K562 (cell line): ENCODE results near the gene SGIP1. TPM values are rescaled to one million over a fixed set of nuclear protein-coding genes. Genes with fewer than 3 reads are reported as not detected.

Experiments used
- ATAC-seq: fragments of 200-7000 bp; cut with Tn5 transposase; 3 replicates; pipeline ENCODE4 v1.9.1; 2020; ENCODE audit warnings: moderate library complexity
- BruUV-seq: library from RNA; stranded (reverse); fragments of 400-500 nt; replicated peaks from 2 replicates; lab custom pipeline; 2021; lab: Mats Ljungman, UMichigan
- CTCF ChIA-PET: fragments of 300-600 bp; formaldehyde crosslinking; extraction: SDS; loops from one replicate; lab custom pipeline; 2021; ENCODE audit warnings: low intra/inter-chr PET ratio; lab: Yijun Ruan, JAX
- POLR2A ChIA-PET: fragments of 300-600, 350-650 bp; sonication (Branson Sonifier 250); formaldehyde crosslinking; extraction: SDS; loops from one replicate; lab custom pipeline; 2021; ENCODE audit warnings: antibody characterized with exemption, inconsistent platforms; lab: Yijun Ruan, JAX
- DNase-seq, 4 experiments: peaks; one replicate each; pipeline versions ENCODE4 v3.0.0 to v3.0.0-alpha.2; 2011 to 2018; ENCODE audit warnings: low spot score in 3 of 4, mixed read lengths in 3 of 4; ENCODE audit errors: extremely low read depth in 1 of 4
- FAIRE-seq: peaks from 2 replicates; lab custom pipeline; 2011; peaks lifted over from hg19 to GRCh38; lab: Jason Lieb, UNC
- H2AFZ ChIP-seq: 2 replicates; pipeline ENCODE4 v1.6.0; 2011; ENCODE audit warnings: low read depth, low read length, control low read depth, inconsistent platforms
- H3K27ac ChIP-seq: fragments of 200-600 bp; 3 replicates; pipeline ENCODE4 v1.8.0; 2011; ENCODE audit warnings: low read depth, mild to moderate bottlenecking, control low read depth, inconsistent platforms, low read length, moderate library complexity, mixed read lengths; ENCODE audit errors: extremely low read depth
- H3K27me3 ChIP-seq, 2 experiments: fragments of 300-600 bp in 1 of 2; 2 replicates in 1 of 2; 3 replicates in 1 of 2; pipeline versions ENCODE4 v1.6.0 to v1.8.0; 2011; ENCODE audit warnings: inconsistent platforms in 2 of 2, low read length in 2 of 2, mild to moderate bottlenecking in 1 of 2, mixed read lengths in 1 of 2, moderate library complexity in 1 of 2; ENCODE audit not compliant: control insufficient read depth in 2 of 2, insufficient read depth in 2 of 2
- H3K36me3 ChIP-seq: fragments of 300-600 bp; 3 replicates; pipeline ENCODE4 v1.8.0; 2011; ENCODE audit warnings: mild to moderate bottlenecking, low read length, inconsistent platforms; ENCODE audit not compliant: control insufficient read depth, insufficient read depth
- H3K4me1 ChIP-seq, 2 experiments: fragments of 200-600 bp in 1 of 2; replicated peaks in 1 of 2; 2 replicates in 1 of 2; 3 replicates in 1 of 2; pipeline versions ENCODE4 v1.5.1 to v1.8.0; 2011; ENCODE audit warnings: inconsistent platforms in 2 of 2, low read length in 2 of 2, mild to moderate bottlenecking in 1 of 2, mixed read lengths in 1 of 2, moderate library complexity in 1 of 2; ENCODE audit not compliant: control insufficient read depth in 2 of 2, insufficient read depth in 2 of 2
- H3K4me2 ChIP-seq: 2 replicates; pipeline ENCODE4 v1.6.1; 2011; ENCODE audit warnings: low read length, control low read depth, inconsistent platforms, mixed read lengths; ENCODE audit not compliant: insufficient read depth
- H3K4me3 ChIP-seq: fragments of 200-600 bp; sonication (generic), shearing (Covaris generic); 2 replicates; pipeline ENCODE4 v1.5.1; 2016; ENCODE audit warnings: control low read depth, inconsistent platforms
- H3K79me2 ChIP-seq: fragments of 200-600 bp; 3 replicates; pipeline ENCODE4 v1.8.0; 2011; ENCODE audit warnings: low read length, inconsistent platforms; ENCODE audit not compliant: control insufficient read depth, insufficient read depth
- H3K9ac ChIP-seq, 2 experiments: 2 replicates each; pipeline versions ENCODE4 v1.6.0 to v1.6.1; 2011; ENCODE audit warnings: low read depth in 2 of 2, low read length in 2 of 2, control low read depth in 1 of 2, inconsistent platforms in 1 of 2, mild to moderate bottlenecking in 1 of 2, mixed read lengths in 1 of 2; ENCODE audit not compliant: insufficient read depth in 1 of 2
- H3K9me1 ChIP-seq: one replicate; pipeline ENCODE4 v1.6.0; 2011; ENCODE audit warnings: inconsistent platforms, mild to moderate bottlenecking, low read length, moderate library complexity; ENCODE audit not compliant: control insufficient read depth, insufficient read depth
- H3K9me3 ChIP-seq: replicated peaks from 2 replicates; pipeline ENCODE4 v1.5.1; 2011; ENCODE audit warnings: low read depth, low read length, inconsistent platforms; ENCODE audit not compliant: control insufficient read depth, insufficient read depth
- H4K20me1 ChIP-seq: replicated peaks from 2 replicates; pipeline ENCODE4 v1.6.1; 2011; ENCODE audit warnings: low read length, inconsistent platforms, mixed read lengths; ENCODE audit not compliant: control insufficient read depth, insufficient read depth
- CAMTA2 ChIP-seq: fragments of 250-450 bp; sonication (Bioruptor Pico); conservative IDR thresholded peaks from 2 replicates; pipeline ENCODE4 v1.5.1; 2022
- CBX2 ChIP-seq: fragments of 200-600 bp; sonication (generic); IDR thresholded peaks from one replicate; pipeline ENCODE4 v1.6.1; 2012; ENCODE audit warnings: mild to moderate bottlenecking, low read length, inconsistent platforms; ENCODE audit not compliant: insufficient read depth, poor library complexity, severe bottlenecking
- MGA ChIP-seq: fragments of 450-650 bp; IDR thresholded peaks from 2 replicates; pipeline ENCODE4 v1.6.1; 2016; ENCODE audit warnings: mild to moderate bottlenecking, moderate library complexity
- NR2C2 ChIP-seq, 2 experiments: fragments of 200-800 bp in 1 of 2; sonication (Bioruptor generic) in 1 of 2; sonication (generic) in 1 of 2; formaldehyde crosslinking in 1 of 2; IDR thresholded peaks; 2 replicates each; pipeline versions ENCODE4 v1.6.1 to v1.8.0; 2016 to 2022; ENCODE audit warnings: mild to moderate bottlenecking in 1 of 2, missing compliant biosample characterization in 1 of 2, missing genetic modification characterization in 1 of 2, missing genetic modification reagents in 1 of 2
- ZEB2 ChIP-seq: fragments of 450-650 bp; IDR thresholded peaks from 2 replicates; pipeline ENCODE4 v1.6.1; 2016
- ZNF197 ChIP-seq: fragments of 200-800 bp; sonication (Bioruptor generic); IDR thresholded peaks from 2 replicates; pipeline ENCODE4 v1.6.1; 2016; ENCODE audit warnings: low read depth, missing genetic modification characterization, missing compliant biosample characterization
- WGBS: fragments of 100-300 bp; shearing (Covaris generic); methylation state at CpG from one replicate; pipeline ENCODE4 v1.1.6; 2016; ENCODE audit warnings: low coverage, mixed read lengths; ENCODE audit not compliant: insufficient coverage; ENCODE audit errors: missing lambda C conversion rate; 5-methylcytosine and 5-hydroxymethylcytosine counted together
- in situ Hi-C: fragments of 300-500 bp; cut with MboI; formaldehyde crosslinking; loops from 4 replicates; pipeline ENCODE4 v1.15.0; 2018; ENCODE audit warnings: inconsistent platforms, mixed read lengths
- intact Hi-C: fragments of 100-400 bp; cut with micrococcal nuclease; formaldehyde crosslinking; loops from 2 replicates; pipeline ENCODE4 v1.14.2; 2022
- polyA plus RNA-seq, 8 experiments: library from polyadenylated mRNA; depleted of rRNA in 4 of 8; stranded (reverse) in 5 of 8; unstranded in 3 of 8; fragments of >200 nt; fragmentation: Nextera tagmentation in 2 of 8; fragmentation: Illumina TruSeq in 1 of 8; extraction: Ambion mirVana in 2 of 8; extraction: Trizol in 1 of 8; gene quantifications; 2 replicates each; pipeline versions ENCODE4 v1.2.1 to v1.2.3, GENCODE V29; 2011 to 2014; ENCODE audit warnings: inconsistent platforms in 1 of 8, missing spikeins in 1 of 8
- total RNA-seq, 7 experiments: library from RNA; depleted of rRNA in 6 of 7; stranded (reverse); fragments of >200 nt in 6 of 7; fragmentation: Illumina TruSeq in 2 of 7; extraction: Trizol in 2 of 7; gene quantifications; 2 replicates each; pipeline versions ENCODE4 v1.2.1 to v1.2.3, GENCODE V29; 2011 to 2021; ENCODE audit warnings: low replicate concordance in 1 of 7

SGIP1 gene
- total and polyA plus RNA-seq, 9 of the 15 experiments (the other 6 are each of a cell fraction or from before 2014, with no cell fraction given): 0.07 to 0.35 TPM; not detected in 7

- ChIA-PET POLR2A (interaction anchor here (0.8 to 1.0 kb wide), 2 partner anchors 10 to 11 kb away, joined by 3 read pairs; no protein-coding TSS in a partner anchor), CTCF (no interaction called here)
- no peaks in the 10 kb centered on the region for H3K4me1 ChIP-seq
- no peaks in the 10 kb centered on the region for H3K36me3 ChIP-seq
- ATAC-seq (no peak), FAIRE-seq (no peak), DNase-seq (no peak)
- H4K20me1 ChIP-seq: no peaks in the 10 kb centered on the region
- no TSS peak for BruUV-seq
- H2AFZ ChIP-seq: no peak overlapping the region
- H3K9me3 ChIP-seq: no peaks in the 10 kb centered on the region
- no peak overlapping the region for H3K27ac ChIP-seq
- H3K4me2 ChIP-seq: no peak overlapping the region
- no peaks in the 10 kb centered on the region for H3K79me2 ChIP-seq
- H3K27me3 ChIP-seq: peaks cover 2 to 4% of the 10 kb centered on the region in 2 experiments; a peak in 2 of 5 replicates
- H3K9ac ChIP-seq: no peak overlapping the region
- intact Hi-C loops (no loop called here), in situ Hi-C loops (no loop called here)
- H3K4me3 ChIP-seq: no peak overlapping the region
- no peaks in the 10 kb centered on the region for H3K9me1 ChIP-seq
- 2% methylated on average over 8 of the region's 8 CpGs for WGBS
- TF ChIP-seq MGA (no peak), ZNF197 (CRISPR knock-in tag) (no peak), CAMTA2 (CRISPR knock-in tag) (no peak), CBX2 (no peak), ZEB2 (no peak), NR2C2 (CRISPR knock-in tag; IDR thresholded peaks at IDR 0.05) (no peak), NR2C2 (tag; IDR thresholded peaks at IDR 0.05) (no peak)
Measured at GRCh38 chr1:66542811-66543767, 9.1 kb downstream of the SGIP1 start.
